GM18870 (cell line): ENCODE measurements around the gene CHCHD6.

Source experiments
- ATAC-seq: cut with Tn5 transposase; IDR thresholded peaks from one replicate; pipeline ENCODE4 v1.9.1; 2021; ENCODE audit warnings: moderate library complexity; ENCODE audit not compliant: unreplicated experiment

The CHCHD6 gene

GRCh38 chr3:126816986-126817777 lies 113.1 kb downstream of the CHCHD6 start:
- ATAC-seq, result no peak

GRCh38 chr3:126817781-126818180 lies 113.7 kb downstream of the CHCHD6 start:
- ATAC-seq, result no peak

DNA sequence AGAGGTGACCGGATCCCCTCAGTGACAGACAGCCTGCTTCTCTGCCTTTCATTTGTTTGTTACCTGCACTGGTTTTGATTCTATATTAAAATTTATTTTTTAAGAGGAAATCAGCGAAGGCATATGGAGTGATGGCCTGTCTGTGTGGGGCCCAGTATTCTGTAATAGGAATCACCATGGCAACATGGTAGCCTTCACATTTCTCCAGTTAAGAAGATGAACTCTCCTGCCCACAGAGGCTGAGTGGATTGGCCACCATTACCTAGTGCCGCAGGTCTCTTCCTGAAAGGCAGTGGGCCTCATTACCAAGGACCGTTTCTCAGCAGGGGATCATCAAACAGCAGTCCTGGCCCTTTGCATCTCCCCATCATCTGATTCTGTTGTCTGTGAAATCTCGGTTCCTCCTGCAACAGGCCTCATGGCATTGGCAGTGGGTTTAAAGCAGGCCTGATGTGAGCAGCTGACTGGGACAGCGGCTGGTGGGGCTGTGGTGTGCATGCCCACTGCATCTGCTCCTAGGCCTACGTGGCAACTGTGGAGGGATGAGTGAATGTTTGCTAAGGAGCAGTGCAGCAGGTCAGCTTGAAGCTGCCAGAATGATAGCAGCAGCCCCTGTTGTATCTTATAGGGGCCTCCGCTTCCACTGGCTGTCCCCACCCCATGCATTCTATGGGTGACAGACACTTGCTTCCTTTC lies 114.5 kb downstream of the CHCHD6 start:
- no peak for ATAC-seq

DNA sequence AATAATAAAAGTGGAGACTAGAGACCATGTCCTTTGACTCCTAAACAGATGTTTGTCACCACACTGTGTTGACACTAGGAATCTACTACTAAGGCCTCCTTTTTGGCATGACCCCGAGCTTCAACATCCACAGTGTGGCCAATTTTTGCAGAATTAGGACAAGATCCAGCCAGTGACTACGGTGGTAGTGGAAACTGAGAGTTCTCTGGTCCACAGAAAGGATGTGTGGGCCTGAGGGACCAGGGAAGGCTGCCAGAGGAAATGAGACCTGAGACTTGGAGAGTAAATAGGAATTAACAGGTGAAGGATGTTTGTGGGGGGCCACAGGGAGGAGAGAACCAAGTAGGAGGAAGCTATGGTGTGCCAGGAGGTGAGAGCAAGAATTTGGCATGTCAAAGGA lies 122.7 kb downstream of the CHCHD6 start:
- no peak for ATAC-seq

DNA sequence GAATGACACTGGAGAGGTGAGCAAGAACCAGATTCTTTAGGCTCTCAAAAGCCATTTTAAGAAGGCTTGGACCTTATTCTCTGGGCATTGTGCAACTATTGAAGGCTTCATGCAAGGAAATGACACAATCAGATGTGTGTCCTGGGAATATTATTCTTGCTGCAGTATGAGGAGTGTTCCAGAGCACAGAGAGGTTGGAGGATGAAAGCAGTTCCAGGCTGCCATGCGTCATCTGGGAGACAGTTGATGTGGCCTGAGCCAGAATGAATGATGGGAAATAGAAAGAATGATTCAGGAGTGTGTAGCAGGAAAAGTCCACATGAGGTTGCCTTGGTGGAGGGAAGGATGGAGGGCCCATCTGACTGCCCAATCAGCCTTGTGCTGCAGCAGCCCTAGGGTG lies 123.1 kb downstream of the CHCHD6 start:
- ATAC-seq, result no peak

GRCh38 chr3:126828306-126828705 lies 124.3 kb downstream of the CHCHD6 start:
- no peak for ATAC-seq

DNA sequence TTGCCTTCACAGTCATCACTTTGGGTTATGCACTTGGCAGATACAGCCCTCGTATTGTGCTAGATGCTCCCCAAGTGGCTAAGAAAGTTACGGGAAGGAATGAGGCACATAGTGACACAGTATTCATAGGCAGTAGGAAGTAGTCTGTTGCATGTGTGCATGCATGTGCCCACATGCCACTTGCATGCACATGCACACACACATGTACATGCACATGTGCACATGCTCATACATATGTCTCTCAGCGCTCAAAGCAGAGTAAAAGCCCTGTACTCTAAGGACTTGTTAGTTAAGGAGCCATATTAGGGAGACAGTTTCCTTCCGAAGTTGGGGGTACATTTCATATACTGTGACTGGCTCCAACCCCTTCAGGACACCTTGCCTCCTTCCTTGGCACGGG lies 128.9 kb downstream of the CHCHD6 start:
- no peak for ATAC-seq

DNA sequence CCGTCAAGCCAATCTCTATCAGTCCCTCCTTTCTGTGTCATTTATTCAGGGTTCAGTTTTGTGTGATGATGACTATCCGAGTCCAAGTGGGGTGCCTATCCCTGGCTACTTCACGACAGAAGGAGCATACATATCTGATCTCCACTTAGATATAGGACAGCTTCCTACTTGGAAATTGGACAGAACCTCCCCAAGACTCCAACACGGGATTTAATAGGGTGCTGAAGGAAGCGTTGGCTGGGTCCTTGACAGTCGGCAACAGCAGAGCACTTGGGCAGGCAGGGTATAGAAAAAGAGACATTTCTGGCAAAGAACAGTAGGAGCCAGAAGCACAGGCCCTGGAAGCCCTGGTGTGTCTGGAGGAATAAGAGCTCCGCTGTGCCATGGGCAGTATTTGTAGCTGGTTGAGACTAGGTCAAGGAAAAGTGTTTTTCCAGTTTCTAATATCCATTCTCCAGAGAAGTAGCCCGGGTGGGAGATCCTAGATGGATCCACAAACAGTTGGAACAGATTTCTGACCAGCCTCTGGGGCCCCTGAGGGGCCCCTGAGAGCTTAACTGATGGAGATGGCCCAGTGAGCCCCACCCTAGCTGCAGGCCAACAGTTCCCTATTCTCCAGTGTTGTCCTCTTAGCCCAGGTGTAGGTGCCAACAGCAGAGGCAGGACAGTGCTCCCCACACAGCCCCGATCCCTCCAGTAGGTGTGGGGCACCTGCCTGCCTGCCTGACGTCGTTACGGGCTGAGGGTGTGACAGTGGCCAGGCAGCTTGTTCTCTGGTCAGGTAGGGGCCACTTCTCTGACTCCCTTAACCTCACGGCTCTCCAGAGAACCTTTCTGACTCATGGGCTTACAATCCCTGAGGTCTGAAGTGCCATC lies 130.8 kb downstream of the CHCHD6 start:
- ATAC-seq, result no peak

- ATAC-seq, result no peak
These were observed 131.6 kb downstream of the CHCHD6 start for GRCh38 chr3:126835472-126836219.

DNA sequence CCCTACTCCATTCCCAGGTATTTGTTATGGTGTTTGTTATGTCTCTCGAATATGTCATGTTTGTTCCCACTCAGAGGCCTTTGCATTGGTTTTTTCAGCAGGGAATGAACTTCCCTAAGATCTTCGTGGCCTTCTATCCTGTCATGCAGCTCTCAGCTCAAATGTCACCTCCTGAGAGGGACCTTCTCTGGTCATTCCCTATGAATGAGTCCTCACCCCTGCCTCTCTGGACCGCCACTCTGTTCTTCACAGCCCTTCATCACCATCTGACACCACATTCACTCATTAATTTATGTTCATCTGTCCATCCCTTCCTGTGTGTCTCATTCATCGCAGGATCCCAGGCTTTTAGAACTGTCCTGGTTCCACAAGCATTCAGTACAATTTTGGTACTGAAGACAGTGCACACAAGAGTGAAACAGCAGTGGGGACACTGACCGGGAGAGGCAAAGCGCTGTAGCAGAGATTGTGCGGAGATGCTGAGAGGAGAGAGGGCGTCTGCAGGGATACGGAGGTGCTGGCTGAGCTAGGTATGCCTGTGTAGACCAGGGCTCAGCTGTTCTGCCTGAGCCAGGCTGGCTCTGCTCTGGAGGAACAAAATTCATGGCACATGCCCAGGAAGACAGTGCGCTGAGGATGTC lies 132.3 kb downstream of the CHCHD6 start:
- no peak for ATAC-seq

DNA sequence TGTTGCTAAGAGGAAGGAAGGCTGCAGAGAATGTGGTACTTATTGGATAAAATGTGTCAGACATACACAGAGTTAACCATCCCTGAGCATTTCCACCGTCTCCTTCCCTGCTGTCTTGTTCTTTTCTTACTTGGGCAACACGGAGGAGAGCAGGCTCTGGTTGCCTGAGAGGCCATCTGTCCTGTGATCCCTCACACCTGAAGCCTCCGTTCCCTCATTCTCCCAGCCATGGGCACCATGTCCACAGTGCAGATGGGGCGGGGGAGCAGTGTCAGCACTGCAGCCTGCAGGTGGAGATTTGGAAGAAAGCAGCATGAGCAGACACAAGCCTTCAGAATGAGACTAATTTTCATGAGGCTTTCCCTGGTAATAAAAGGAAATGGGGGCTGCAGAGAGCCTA lies 133.7 kb downstream of the CHCHD6 start:
- ATAC-seq, result no peak

DNA sequence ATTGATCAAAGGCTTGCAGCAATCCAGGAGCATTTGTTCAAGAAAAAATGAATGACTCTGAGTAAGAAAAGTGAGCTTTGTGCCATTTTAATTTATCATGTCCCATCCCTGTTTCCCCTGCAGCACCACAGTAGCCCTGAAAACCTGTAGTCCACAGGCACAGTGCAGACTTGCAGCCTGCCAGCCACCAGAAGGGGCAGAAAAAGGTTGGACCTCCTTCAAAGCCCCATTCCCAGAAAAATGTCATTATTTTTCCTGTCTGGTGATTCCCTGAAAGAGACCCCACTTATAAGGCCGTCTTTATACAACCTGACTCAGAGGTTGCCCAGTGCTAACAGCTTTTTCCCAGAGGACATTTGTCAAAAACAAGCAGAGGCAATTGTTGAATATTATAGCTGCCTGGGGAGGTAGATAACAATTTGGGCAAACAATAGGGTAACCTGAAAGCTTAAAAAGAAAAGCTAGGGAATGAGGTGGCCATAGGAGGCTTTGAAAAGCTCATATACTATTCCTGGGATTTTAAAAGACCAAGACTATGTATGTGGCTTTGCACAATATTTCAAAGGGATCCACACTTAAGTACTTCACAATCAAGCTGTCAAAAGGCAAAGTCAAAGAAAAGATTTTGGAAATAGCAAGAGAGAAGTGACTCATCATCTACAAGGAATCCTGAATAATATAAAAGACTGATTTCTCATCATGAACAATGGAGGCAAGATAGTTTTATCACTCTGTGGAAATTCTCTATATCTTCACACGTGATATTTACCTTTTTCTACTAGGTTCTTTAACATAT lies 142.1 kb downstream of the CHCHD6 start:
- ATAC-seq, result no peak

DNA sequence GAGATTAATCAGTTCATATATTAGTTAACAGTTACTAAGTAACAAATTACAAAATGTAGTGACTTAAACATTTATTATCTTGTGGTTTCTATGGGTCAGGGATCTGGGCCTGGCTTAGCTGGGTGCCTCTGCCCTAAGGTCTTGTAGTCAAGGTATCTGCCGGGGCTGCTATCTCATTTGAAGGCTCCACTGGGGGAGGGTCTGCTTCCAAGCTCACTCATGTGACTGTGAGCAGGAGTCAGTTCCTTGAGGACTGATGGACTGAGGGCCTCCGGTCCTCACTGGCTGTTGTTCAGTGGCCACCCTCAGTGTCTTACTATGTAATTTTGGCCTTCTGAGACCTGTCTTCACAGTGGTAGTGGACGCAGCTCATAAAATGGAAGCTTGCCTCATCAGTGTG lies 143.0 kb downstream of the CHCHD6 start:
- ATAC-seq, result no peak

GRCh38 chr3:126848991-126849390 lies 145.0 kb downstream of the CHCHD6 start:
- ATAC-seq, result no peak

- ATAC-seq, result no peak
These were observed 145.7 kb downstream of the CHCHD6 start for GRCh38 chr3:126849768-126850167.

- no peak for ATAC-seq
These were observed 146.5 kb downstream of the CHCHD6 start for GRCh38 chr3:126850370-126851085.

DNA sequence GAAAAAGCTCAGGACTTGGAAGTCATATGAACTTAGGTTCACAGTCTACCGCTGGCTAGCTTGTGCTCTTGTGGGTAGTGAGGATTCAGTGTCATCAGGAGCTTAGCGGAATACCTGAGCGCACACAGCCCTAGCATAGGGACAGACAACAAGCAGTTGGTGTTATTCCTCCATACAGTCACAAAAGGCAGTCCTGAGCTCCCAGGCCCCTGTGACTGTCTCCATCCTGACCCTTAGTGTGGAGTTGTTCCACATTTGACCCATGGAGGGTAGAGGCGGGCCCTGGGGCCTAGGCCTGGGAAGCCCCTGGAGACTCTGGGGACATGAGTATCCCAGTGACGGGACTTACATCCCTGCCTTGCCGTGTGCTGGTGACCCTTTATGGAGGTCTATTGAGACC lies 147.3 kb downstream of the CHCHD6 start:
- ATAC-seq, result no peak

DNA sequence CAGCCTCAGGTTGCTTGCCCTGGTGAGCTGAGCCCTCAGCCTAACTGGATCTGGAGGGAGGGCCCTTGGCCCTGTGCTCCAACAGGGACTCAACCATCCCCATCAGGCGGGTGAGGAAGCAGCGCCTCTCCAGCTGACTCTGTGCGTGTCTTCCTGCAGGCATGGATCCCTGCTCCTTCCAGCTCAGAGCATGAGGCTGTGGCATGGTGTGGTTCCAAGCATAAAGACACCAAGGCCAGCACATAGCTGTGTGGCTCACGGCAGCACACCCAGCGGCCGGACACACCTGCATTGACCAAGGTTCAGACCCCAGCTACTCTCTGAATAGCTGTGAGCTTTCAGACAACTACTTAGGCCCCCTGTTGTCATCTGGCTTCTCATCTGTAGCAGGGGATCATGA lies 147.9 kb downstream of the CHCHD6 start:
- ATAC-seq, result no peak

GRCh38 chr3:126852511-126852910 lies 148.5 kb downstream of the CHCHD6 start:
- ATAC-seq, result no peak
